Natural killer cell (primary cell): Measurements from ENCODE around the gene MGST3. TPM values are rescaled to one million over a fixed set of nuclear protein-coding genes. Genes with fewer than 3 reads are reported as not detected.

Source experiments
- ATAC-seq, 3 donors: fragments of 150-1000 bp in 2 of 3; fragments of 200-7000 bp in 1 of 3; cut with Tn5 transposase; 1 replicate in 1 of 3; 2 replicates in 2 of 3; pipeline ENCODE4 v1.10.0; 2021; ENCODE audit warnings: mild to moderate bottlenecking in 2 of 3, moderate library complexity in 2 of 3
- DNase-seq, 2 donors: peaks; one replicate each; pipeline versions ENCODE4 v3.0.0 to v3.0.0-alpha.2; 2013 to 2021; ENCODE audit warnings: mixed read lengths in 1 of 2
- H3K27ac ChIP-seq: one replicate; pipeline ENCODE4 v1.5.1; 2013; ENCODE audit warnings: mild to moderate bottlenecking, low read length
- H3K27me3 ChIP-seq: one replicate; pipeline ENCODE4 v1.6.1; 2013; ENCODE audit warnings: low read length; ENCODE audit not compliant: control insufficient read depth, insufficient read depth
- H3K36me3 ChIP-seq: one replicate; pipeline ENCODE4 v1.6.1; 2013; ENCODE audit warnings: low read length; ENCODE audit not compliant: control insufficient read depth, insufficient read depth
- H3K4me1 ChIP-seq: one replicate; pipeline ENCODE4 v1.6.1; 2013; ENCODE audit warnings: low read length; ENCODE audit not compliant: control insufficient read depth, insufficient read depth
- H3K4me3 ChIP-seq: one replicate; pipeline ENCODE4 v1.5.1; 2013; ENCODE audit warnings: low read length
- H3K9me3 ChIP-seq: one replicate; pipeline ENCODE4 v1.6.1; 2013; ENCODE audit warnings: low read length; ENCODE audit not compliant: control insufficient read depth, insufficient read depth
- H3K27ac Mint-ChIP-seq, 2 donors: one replicate each; pipeline ENCODE4 v1.8.0; 2022; ENCODE audit warnings: mild to moderate bottlenecking in 2 of 2, mixed read lengths in 2 of 2, moderate library complexity in 1 of 2
- H3K27me3 Mint-ChIP-seq, 2 donors: one replicate each; pipeline ENCODE4 v1.8.0; 2022; ENCODE audit warnings: low read depth in 2 of 2, mixed read lengths in 2 of 2
- H3K36me3 Mint-ChIP-seq: one replicate; pipeline ENCODE4 v1.8.0; 2022; ENCODE audit warnings: mixed read lengths
- H3K4me1 Mint-ChIP-seq, 2 donors: one replicate each; pipeline ENCODE4 v1.8.0; 2022; ENCODE audit warnings: mixed read lengths in 2 of 2
- H3K4me3 Mint-ChIP-seq: one replicate; pipeline ENCODE4 v1.8.0; 2022; ENCODE audit warnings: mild to moderate bottlenecking, moderate library complexity, mixed read lengths
- H3K9me3 Mint-ChIP-seq, 2 donors: one replicate each; pipeline ENCODE4 v1.8.0; 2022; ENCODE audit warnings: mixed read lengths in 2 of 2
- WGBS: methylation state at CpG from one replicate; pipeline ENCODE4 v1.1.7; 2013; ENCODE audit warnings: missing lambda C conversion rate; ENCODE audit not compliant: insufficient coverage; 5-methylcytosine and 5-hydroxymethylcytosine counted together
- intact Hi-C: fragments of 100-400 bp; cut with micrococcal nuclease; formaldehyde crosslinking; loops from one replicate; pipeline ENCODE4 v1.14.2; 2022
- total RNA-seq, 4 donors: library from RNA; stranded (reverse); fragments of 120-200 nt in 1 of 4; gene quantifications; one replicate each; pipeline versions ENCODE4 v1.2.3 to v1.2.4, GENCODE V29; 2013 to 2022
- TF ChIP-seq, protein P1 (sequence below): fragments of 200-600 bp; IDR thresholded peaks from one replicate; pipeline ENCODE4 v1.8.0; 2022; ENCODE audit warnings: antibody characterized with exemption

The MGST3 gene
- total RNA-seq, 3 donors from 2014 or later (not counting 1 experiment from before 2014, with no cell fraction given), result 27.2 to 34.3 (median 29.0) TPM

- TF ChIP-seq, protein P1, sequence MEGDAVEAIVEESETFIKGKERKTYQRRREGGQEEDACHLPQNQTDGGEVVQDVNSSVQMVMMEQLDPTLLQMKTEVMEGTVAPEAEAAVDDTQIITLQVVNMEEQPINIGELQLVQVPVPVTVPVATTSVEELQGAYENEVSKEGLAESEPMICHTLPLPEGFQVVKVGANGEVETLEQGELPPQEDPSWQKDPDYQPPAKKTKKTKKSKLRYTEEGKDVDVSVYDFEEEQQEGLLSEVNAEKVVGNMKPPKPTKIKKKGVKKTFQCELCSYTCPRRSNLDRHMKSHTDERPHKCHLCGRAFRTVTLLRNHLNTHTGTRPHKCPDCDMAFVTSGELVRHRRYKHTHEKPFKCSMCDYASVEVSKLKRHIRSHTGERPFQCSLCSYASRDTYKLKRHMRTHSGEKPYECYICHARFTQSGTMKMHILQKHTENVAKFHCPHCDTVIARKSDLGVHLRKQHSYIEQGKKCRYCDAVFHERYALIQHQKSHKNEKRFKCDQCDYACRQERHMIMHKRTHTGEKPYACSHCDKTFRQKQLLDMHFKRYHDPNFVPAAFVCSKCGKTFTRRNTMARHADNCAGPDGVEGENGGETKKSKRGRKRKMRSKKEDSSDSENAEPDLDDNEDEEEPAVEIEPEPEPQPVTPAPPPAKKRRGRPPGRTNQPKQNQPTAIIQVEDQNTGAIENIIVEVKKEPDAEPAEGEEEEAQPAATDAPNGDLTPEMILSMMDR, result no peak
- H3K27me3 ChIP-seq, result no peaks in the 10 kb centered on the region
- no peaks in the 10 kb centered on the region for H3K4me1 ChIP-seq
- Mint-ChIP-seq H3K27me3 (peaks cover 21 to 26% of the 10 kb centered on the region in 2 donors), H3K4me1 (no peaks in the 10 kb centered on the region), H3K4me3 (no peak overlapping the region), H3K9me3 (no peaks in the 10 kb centered on the region), H3K27ac (no peak overlapping the region), H3K36me3 (no peaks in the 10 kb centered on the region)
- H3K27ac ChIP-seq, result no peak overlapping the region
- WGBS, result 38% methylated on average over 1 of the region's 1 CpG
- H3K36me3 ChIP-seq, result no peaks in the 10 kb centered on the region
- H3K9me3 ChIP-seq, result no peaks in the 10 kb centered on the region
- no peak overlapping the region for H3K4me3 ChIP-seq
- no peak for DNase-seq
- no peak for ATAC-seq
- intact Hi-C loops, result no loop called here
These were observed 20.2 kb upstream of the MGST3 start for GRCh38 chr1:165610866-165611265.

DNA sequence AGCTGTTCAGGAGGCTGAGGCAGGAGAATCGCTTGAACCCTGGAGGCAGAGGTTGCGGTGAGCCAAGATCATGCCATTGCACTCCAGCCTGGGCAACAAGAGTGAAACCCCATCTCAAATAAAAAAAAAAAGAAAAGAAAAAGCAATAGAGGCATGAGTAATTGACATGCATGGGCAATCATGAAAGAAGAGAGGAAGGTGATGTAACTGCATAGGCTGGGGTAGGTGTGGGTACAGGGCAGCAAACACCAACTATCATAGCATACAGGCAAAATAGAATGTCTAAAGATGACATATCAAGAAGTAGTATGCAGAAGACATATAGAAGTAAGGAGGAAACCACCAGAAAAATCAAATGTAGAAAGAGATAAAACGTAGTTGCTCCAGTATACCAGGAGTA, 19.0 kb upstream of the MGST3 start:
- Histone ChIP-seq H3K4me3 (no peak overlapping the region), H3K9me3 (no peaks in the 10 kb centered on the region), H3K27me3 (no peaks in the 10 kb centered on the region), H3K4me1 (no peaks in the 10 kb centered on the region), H3K27ac (no peak overlapping the region), H3K36me3 (no peaks in the 10 kb centered on the region)
- Mint-ChIP-seq H3K27ac (no peak overlapping the region), H3K9me3 (no peaks in the 10 kb centered on the region), H3K4me3 (no peak overlapping the region), H3K4me1 (no peaks in the 10 kb centered on the region), H3K36me3 (no peaks in the 10 kb centered on the region), H3K27me3 (peaks cover 23 to 27% of the 10 kb centered on the region in 2 donors)
- WGBS, result 83% methylated on average over 2 of the region's 3 CpGs
- TF ChIP-seq, protein P1, result no peak
- DNase-seq (no peak), ATAC-seq (no peak)
- intact Hi-C loops, result no loop called here

DNA sequence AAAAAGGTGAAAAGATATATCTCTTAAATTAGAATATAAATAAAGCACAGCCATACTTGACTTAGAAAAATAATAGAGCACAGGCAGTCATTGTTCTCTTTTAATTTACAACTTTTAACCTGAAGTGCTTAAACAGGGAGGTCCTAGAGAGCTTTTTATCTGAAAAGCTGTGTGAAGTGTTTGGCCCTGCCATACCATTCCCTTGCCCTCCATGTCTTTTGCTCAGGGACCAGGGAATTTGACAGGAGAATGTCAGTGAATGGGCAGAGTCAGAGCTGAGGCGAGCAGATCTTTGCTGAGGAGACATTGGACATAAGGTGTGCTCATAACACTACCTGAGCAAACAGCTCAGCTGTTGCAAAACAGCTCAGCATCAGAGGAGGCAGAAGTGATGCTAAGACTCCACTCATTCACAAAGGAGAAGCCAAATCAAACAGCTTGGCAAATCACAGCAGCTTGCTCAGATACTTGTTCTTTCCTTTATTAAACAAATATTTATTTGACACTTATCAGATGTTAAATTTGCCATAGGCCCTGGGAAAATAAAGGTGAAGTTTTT, 14.9 kb upstream of the MGST3 start:
- Histone ChIP-seq H3K36me3 (no peaks in the 10 kb centered on the region), H3K27me3 (no peaks in the 10 kb centered on the region), H3K27ac (no peak overlapping the region), H3K9me3 (no peaks in the 10 kb centered on the region), H3K4me3 (no peak overlapping the region), H3K4me1 (no peaks in the 10 kb centered on the region)
- Mint-ChIP-seq H3K27me3 (peaks cover 34 to 41% of the 10 kb centered on the region in 2 donors), H3K27ac (no peak overlapping the region), H3K4me3 (no peak overlapping the region), H3K36me3 (no peaks in the 10 kb centered on the region), H3K4me1 (no peaks in the 10 kb centered on the region), H3K9me3 (no peaks in the 10 kb centered on the region)
- TF ChIP-seq, protein P1, result no peak
- WGBS, result 81% methylated on average over 1 of the region's 1 CpG
- no peak for ATAC-seq
- intact Hi-C loops, result no loop called here
- no peak for DNase-seq

DNA sequence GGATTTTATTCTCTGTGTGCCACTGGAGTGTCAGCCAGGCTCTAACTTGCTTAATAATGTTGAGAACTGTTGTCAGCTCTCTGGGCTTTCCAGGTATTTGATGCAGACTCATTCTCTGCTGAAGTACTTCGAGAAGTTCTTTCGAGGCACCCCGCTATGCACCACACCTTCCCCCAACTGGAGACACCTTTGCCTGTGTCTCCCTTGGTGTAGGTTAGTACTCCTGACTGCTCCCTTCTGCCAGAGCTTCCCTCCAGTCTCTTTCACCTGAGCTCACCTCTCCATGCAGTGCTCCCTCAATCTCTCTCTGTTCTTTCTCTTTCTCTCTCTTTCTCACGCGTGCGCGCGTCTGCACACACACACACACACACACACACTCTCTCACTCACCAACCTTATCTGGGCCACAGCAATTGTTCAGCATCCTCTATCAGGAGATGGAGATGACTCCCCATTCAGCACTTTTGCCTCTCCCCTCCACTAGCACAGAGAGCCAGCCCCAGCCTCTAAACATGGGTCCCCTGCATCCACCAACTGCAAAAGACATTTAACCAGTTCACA, 14.0 kb upstream of the MGST3 start:
- H3K9me3 ChIP-seq, result no peaks in the 10 kb centered on the region
- TF ChIP-seq, protein P1, result no peak
- Mint-ChIP-seq H3K9me3 (no peaks in the 10 kb centered on the region), H3K4me3 (no peak overlapping the region), H3K36me3 (no peaks in the 10 kb centered on the region), H3K4me1 (no peaks in the 10 kb centered on the region), H3K27me3 (peaks cover 29 to 37% of the 10 kb centered on the region in 2 donors), H3K27ac (no peak overlapping the region)
- intact Hi-C loops, result no loop called here
- no peaks in the 10 kb centered on the region for H3K27me3 ChIP-seq
- H3K36me3 ChIP-seq, result no peaks in the 10 kb centered on the region
- H3K4me3 ChIP-seq, result no peak overlapping the region
- 96% methylated on average over 8 of the region's 8 CpGs for WGBS
- DNase-seq (no peak), ATAC-seq (no peak)
- H3K4me1 ChIP-seq, result no peaks in the 10 kb centered on the region
- no peak overlapping the region for H3K27ac ChIP-seq
